LNCaP clone FGC (cell line): Measurements from ENCODE around the gene ZYG11A.

Source experiments
- DNase-seq: peaks from one replicate; pipeline ENCODE4 v3.0.0-alpha.2; 2011; ENCODE audit warnings: low read depth
- H3K4me3 ChIP-seq: 2 replicates; pipeline ENCODE4 v1.5.1; 2011; ENCODE audit warnings: mild to moderate bottlenecking, low read depth, low read length, control low read depth
- CTCF ChIP-seq: IDR thresholded peaks from 2 replicates; pipeline ENCODE4 v1.5.1; 2012; ENCODE audit warnings: mild to moderate bottlenecking; ENCODE audit not compliant: control insufficient read depth, insufficient read depth; ENCODE audit errors: extremely low read depth

ZYG11A gene

DNA sequence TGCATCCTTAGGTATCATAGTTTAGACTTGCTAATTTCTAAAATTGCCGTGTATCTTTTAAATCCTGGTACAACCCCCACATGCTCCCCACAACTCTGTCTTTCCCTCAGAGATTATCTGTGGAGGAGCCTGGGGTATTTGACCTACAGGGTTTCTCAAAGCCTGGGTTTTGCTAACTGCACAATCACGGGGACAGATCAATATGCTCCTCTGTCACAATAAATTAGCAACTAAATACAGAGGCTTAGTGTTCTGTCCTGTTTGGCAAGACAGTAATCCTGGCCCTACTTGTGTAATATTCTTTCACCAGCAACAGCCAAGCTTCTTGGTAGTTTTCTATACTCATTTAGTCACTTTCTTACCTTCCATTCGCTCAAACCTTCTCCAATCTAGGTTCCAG is 70.5 kb downstream of the ZYG11A start:
- TF ChIP-seq CTCF: no peak
- H3K4me3 ChIP-seq: no peak overlapping the region
- DNase-seq: no peak

DNA sequence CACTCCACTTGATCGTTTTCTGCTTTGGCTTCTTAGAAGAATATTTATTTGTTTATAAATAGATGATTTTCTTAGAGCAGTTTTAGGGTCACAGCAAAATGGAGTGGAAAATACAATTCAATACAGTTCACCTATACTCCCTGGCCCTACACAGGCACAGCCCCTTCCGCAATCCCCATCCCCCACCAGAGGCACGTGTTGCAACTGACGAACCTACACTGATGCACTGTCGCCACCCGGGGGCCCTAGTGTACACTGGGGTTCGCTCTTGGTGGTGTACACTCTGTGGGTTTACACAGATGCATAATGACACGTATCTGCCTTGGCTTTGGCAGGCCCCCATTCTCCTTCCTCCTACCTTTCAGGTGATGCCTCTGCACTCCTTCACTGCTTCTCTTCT is 71.0 kb downstream of the ZYG11A start:
- no peak overlapping the region for H3K4me3 ChIP-seq
- TF ChIP-seq CTCF: no peak
- no peak for DNase-seq

- no peak for TF ChIP-seq CTCF
These were observed 71.9 kb downstream of the ZYG11A start for GRCh38 chr1:52914463-52914862.

DNA sequence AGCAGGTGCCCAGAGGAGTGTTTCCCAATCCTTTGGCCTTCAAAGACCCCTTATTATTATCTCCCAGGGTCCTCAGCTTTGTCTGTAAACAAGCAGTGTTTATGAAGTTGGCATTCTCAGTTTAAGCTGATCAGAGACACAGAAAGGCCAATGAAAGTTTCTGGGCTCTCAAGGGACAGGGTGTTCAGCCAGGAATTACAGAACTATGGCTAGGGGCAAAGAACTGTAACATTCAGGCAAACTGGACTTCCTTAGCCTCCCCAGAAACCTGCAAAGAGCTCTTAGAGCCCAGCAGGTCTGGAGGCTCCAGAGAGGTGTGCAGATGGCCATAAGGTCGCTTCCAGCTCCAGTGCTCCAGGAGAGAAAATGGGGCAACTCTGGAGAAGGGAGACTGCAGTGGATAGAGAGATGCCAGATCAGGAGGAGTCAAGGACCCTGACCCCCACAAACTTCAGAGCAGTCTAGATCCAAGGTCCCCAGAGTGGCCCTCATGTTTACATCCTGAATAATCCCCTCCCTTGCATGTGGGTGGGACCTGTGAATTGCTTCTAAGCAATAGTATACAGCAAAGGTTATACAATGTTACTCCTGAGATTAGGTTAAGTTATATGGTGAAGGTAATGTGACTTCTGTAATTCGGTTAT is 72.8 kb downstream of the ZYG11A start:
- TF ChIP-seq CTCF: no peak
- no peak for DNase-seq
- no peak overlapping the region for H3K4me3 ChIP-seq

More at GRCh38 chr1:52914463-52914862, 71.9 kb downstream of the ZYG11A start:
- no peak overlapping the region for H3K4me3 ChIP-seq
- no peak for DNase-seq

- DNase-seq: no peak
- TF ChIP-seq CTCF: no peak
- H3K4me3 ChIP-seq: no peak overlapping the region
These were observed 73.3 kb downstream of the ZYG11A start for GRCh38 chr1:52915855-52916220.

GRCh38 chr1:52916241-52916975 is 73.8 kb downstream of the ZYG11A start:
- no peak for DNase-seq
- TF ChIP-seq CTCF: no peak

More at GRCh38 chr1:52916241-52916975, 73.8 kb downstream of the ZYG11A start:
- H3K4me3 ChIP-seq: no peak overlapping the region
